SK-N-MC (cell line): ENCODE results near the gene UGT2B7.

Experiments used
- EZH2 ChIP-seq: fragments of 200-600 bp; sonication (generic); IDR thresholded peaks from one replicate; pipeline ENCODE4 v1.6.1; 2017; ENCODE audit warnings: antibody characterized with exemption
- FOXP2 ChIP-seq: optimal IDR thresholded peaks from 2 replicates; pipeline ENCODE3; 2011; ENCODE audit warnings: mild to moderate bottlenecking, moderate library complexity; ENCODE audit not compliant: insufficient read depth; ENCODE audit errors: extremely low read length, control extremely low read depth
- POLR2AphosphoS5 ChIP-seq: IDR thresholded peaks from 2 replicates; pipeline ENCODE4 v1.6.1; 2012; ENCODE audit warnings: mild to moderate bottlenecking, low read depth, low read length, borderline replicate concordance

DNA sequence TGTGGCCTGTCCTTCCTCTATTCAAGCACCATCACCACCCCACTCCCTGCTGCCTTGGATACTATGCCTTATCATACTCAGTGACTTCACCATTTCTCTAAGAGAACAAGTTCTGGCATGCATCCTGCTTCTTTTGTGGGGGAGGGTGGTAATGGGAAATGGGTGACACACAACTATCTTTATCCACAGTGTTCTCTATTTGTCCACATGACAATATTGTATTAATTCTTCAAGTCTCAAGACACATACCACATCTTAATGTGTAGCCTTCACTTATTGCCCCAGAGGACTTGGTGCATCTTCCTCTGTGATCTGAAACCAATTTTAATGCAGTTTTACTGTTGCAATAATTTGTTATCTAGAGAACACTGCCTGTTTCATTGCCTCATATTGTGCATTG lies 29.3 kb upstream of the UGT2B7 start:
- TF ChIP-seq FOXP2 (no peak), EZH2 (no peak), POLR2AphosphoS5 (no peak)
